Measurements from ENCODE around the gene AFG1L. TPM values are rescaled to one million over a fixed set of nuclear protein-coding genes. Genes with fewer than 3 reads are reported as not detected.
"Not testable (repeated sequence)": the region's sequence is repeated elsewhere in the genome, so short reads cannot be mapped to it uniquely, and the experiment has no call there.

The AFG1L gene
- polyA plus RNA-seq, 1 of the 3 experiments (the other 2 are of a cell fraction): 0.71 TPM

DNA sequence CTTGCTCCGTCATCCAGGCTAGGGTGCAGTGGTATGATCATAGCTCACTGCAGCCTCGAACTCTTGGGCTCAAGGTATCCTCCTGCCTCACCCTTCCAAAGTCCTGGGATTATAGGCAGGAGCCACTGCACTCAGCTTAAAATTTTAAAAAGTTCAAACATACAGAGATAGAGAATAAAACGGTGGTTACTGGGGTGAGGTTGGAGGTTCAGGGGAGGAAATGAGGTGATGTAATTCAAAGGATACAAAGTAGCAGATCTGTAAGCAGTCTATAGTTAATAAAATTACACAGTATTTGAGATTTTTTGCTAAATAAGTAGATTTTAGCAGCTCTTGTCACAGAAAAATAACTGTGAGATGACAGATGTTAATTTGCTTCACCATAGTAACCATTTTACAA is 7.5 kb upstream of the AFG1L start (continued):
- TF ChIP-seq RCOR1 (IDR thresholded peaks at IDR 0.05; ENCODE audit: low read length) (no peak), FOSL2 (IDR thresholded peaks at IDR 0.05; ENCODE audit: borderline replicate concordance, low read depth) (no peak)
- TF ChIP-seq, protein P1, sequence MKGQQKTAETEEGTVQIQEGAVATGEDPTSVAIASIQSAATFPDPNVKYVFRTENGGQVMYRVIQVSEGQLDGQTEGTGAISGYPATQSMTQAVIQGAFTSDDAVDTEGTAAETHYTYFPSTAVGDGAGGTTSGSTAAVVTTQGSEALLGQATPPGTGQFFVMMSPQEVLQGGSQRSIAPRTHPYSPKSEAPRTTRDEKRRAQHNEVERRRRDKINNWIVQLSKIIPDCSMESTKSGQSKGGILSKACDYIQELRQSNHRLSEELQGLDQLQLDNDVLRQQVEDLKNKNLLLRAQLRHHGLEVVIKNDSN (IDR thresholded peaks at IDR 0.05; ENCODE audit: borderline replicate concordance, low read depth): no peak
- TF ChIP-seq, protein P2, sequence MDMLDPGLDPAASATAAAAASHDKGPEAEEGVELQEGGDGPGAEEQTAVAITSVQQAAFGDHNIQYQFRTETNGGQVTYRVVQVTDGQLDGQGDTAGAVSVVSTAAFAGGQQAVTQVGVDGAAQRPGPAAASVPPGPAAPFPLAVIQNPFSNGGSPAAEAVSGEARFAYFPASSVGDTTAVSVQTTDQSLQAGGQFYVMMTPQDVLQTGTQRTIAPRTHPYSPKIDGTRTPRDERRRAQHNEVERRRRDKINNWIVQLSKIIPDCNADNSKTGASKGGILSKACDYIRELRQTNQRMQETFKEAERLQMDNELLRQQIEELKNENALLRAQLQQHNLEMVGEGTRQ (IDR thresholded peaks at IDR 0.05; ENCODE audit: borderline replicate concordance, low read depth, low read length): no peak

DNA sequence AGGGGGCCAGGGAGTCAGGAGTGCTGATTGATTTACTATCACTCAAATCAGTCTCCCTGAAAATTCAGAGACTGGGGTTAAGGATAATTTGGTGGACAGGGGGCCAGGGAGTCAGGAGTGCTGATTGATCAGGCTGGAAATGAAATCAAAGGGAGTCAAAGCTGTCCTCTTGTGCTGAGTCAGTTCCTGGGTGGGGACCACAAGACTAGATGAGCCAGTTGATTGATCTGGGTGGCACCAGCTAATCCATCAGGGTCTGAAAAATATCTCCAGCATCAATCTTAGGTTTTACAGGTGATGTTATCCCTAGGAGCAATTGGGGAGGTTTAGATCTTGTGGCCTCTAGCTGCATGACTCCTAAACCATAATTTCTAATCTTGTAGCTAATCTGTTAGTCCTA is 6.1 kb upstream of the AFG1L start:
- Histone ChIP-seq H3F3A (replicated peaks; ENCODE audit: insufficient read depth) (no peaks in the 10 kb centered on the region), H3K36me3 (replicated peaks in 1 of 2; ENCODE audit: control insufficient read depth in 1 of 2, insufficient read depth in 2 of 2, low read length in 1 of 2) (no peaks in the 10 kb centered on the region), H3K4me2 (no peak overlapping the region), H3K9ac (no peak overlapping the region), H3K9me3 (no peaks in the 10 kb centered on the region), H3K9me2 (no peaks in the 10 kb centered on the region), H3K79me2 (ENCODE audit: insufficient read depth) (no peaks in the 10 kb centered on the region), H3K4me3 (ENCODE audit: low read depth in 2 of 2, low read length in 1 of 2) (no peak overlapping the region), H3K27me3 (ENCODE audit: insufficient read depth) (no peaks in the 10 kb centered on the region), H2AFZ (ENCODE audit: low read depth) (no peak overlapping the region), H3K27ac (ENCODE audit: low read depth in 2 of 2, low read length in 1 of 2) (no peak overlapping the region), H4K20me1 (ENCODE audit: insufficient read depth) (no peaks in the 10 kb centered on the region), H3K4me1 (ENCODE audit: control insufficient read depth in 1 of 2, insufficient read depth in 2 of 2, low read depth in 1 of 2, low read length in 1 of 2) (no peaks in the 10 kb centered on the region)
- DNase-seq: no peak
- ChIA-PET CTCF (no interaction called here), POLR2A (no interaction called here)
- TF ChIP-seq TCF12 (IDR thresholded peaks at IDR 0.05): no peak

DNA sequence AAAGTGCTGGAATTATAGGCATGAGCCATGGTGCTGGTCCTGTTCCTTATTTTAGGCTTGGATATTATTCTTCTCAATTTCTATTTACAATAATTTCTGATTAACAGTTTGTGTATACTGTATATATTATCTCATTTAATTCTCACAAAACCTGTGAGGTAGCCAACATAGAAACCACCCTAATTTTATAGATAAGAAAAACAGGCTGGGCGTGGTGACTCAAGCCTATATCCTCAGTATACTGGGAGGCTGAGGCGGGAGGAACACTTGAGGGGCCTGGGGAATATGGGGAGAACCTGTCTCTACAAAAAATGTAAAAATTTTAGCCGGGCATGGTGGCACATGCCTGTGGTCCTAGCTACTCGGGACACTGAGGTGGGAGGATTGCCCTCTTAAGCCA is 3.8 kb upstream of the AFG1L start:
- Histone ChIP-seq H3K36me3 (replicated peaks in 1 of 2; ENCODE audit: control insufficient read depth in 1 of 2, insufficient read depth in 2 of 2, low read length in 1 of 2) (no peaks in the 10 kb centered on the region), H3K4me1 (ENCODE audit: control insufficient read depth in 1 of 2, insufficient read depth in 2 of 2, low read depth in 1 of 2, low read length in 1 of 2) (no peaks in the 10 kb centered on the region; a peak in 2 of 4 replicates), H3K79me2 (ENCODE audit: insufficient read depth) (no peaks in the 10 kb centered on the region), H3F3A (replicated peaks; ENCODE audit: insufficient read depth) (no peaks in the 10 kb centered on the region), H3K9me2 (no peaks in the 10 kb centered on the region), H3K27ac (ENCODE audit: low read depth in 2 of 2, low read length in 1 of 2) (no peak overlapping the region), H2AFZ (ENCODE audit: low read depth) (no peak overlapping the region), H3K9ac (no peak overlapping the region), H4K20me1 (ENCODE audit: insufficient read depth) (no peaks in the 10 kb centered on the region), H3K4me3 (ENCODE audit: low read depth in 2 of 2, low read length in 1 of 2) (no peak overlapping the region), H3K27me3 (ENCODE audit: insufficient read depth) (no peaks in the 10 kb centered on the region), H3K4me2 (no peak overlapping the region), H3K9me3 (no peaks in the 10 kb centered on the region)
- CTCF ChIA-PET: interaction anchor here (0.6 kb wide), 1 partner anchor 13 kb away, joined by 3 read pairs; no protein-coding TSS in a partner anchor
- TF ChIP-seq RXRA (IDR thresholded peaks at IDR 0.05; ENCODE audit: borderline replicate concordance, low read depth) (no peak), CHD2 (IDR thresholded peaks at IDR 0.05; ENCODE audit: low read length, partially characterized antibody) (no peak)
- TF ChIP-seq, protein P3, sequence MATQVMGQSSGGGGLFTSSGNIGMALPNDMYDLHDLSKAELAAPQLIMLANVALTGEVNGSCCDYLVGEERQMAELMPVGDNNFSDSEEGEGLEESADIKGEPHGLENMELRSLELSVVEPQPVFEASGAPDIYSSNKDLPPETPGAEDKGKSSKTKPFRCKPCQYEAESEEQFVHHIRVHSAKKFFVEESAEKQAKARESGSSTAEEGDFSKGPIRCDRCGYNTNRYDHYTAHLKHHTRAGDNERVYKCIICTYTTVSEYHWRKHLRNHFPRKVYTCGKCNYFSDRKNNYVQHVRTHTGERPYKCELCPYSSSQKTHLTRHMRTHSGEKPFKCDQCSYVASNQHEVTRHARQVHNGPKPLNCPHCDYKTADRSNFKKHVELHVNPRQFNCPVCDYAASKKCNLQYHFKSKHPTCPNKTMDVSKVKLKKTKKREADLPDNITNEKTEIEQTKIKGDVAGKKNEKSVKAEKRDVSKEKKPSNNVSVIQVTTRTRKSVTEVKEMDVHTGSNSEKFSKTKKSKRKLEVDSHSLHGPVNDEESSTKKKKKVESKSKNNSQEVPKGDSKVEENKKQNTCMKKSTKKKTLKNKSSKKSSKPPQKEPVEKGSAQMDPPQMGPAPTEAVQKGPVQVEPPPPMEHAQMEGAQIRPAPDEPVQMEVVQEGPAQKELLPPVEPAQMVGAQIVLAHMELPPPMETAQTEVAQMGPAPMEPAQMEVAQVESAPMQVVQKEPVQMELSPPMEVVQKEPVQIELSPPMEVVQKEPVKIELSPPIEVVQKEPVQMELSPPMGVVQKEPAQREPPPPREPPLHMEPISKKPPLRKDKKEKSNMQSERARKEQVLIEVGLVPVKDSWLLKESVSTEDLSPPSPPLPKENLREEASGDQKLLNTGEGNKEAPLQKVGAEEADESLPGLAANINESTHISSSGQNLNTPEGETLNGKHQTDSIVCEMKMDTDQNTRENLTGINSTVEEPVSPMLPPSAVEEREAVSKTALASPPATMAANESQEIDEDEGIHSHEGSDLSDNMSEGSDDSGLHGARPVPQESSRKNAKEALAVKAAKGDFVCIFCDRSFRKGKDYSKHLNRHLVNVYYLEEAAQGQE (IDR thresholded peaks at IDR 0.05; ENCODE audit: low read depth, low read length): no peak
- POLR2A ChIA-PET: no interaction called here
- 79% methylated on average over 4 of the region's 4 CpGs for WGBS (ENCODE audit: low lambda C conversion rate)
- DNase-seq: no peak

DNA sequence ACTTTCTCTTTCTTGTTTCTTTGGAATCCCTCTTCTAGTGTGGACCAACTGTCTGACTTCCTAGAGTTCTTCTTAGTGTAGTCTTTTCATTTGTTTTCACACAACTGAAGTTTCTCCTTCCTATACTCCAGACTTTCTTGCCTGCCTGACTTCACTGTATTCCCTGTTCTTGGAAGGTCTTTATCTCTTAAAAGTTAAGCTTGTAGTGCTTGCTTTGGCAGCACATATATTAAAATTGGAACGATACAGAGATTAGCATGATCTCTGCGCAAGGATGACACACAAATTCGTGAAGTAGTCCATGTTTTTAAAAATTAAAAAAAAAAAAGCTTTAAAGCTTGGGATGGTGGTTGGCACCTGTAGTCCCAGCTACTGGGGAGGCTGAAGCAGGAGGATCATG is 2.3 kb upstream of the AFG1L start:
- DNase-seq; CTCF ChIA-PET; H3K4me1 ChIP-seq (ENCODE audit: control insufficient read depth in 1 of 2, insufficient read depth in 2 of 2, low read depth in 1 of 2, low read length in 1 of 2); H3K4me2 ChIP-seq; H3K9me2 ChIP-seq; H3K4me3 ChIP-seq (ENCODE audit: low read depth in 2 of 2, low read length in 1 of 2); H3K27ac ChIP-seq (ENCODE audit: low read depth in 2 of 2, low read length in 1 of 2); H3K79me2 ChIP-seq (ENCODE audit: insufficient read depth); POLR2A ChIA-PET; H3K9me3 ChIP-seq; H3F3A ChIP-seq (replicated peaks; ENCODE audit: insufficient read depth); H3K9ac ChIP-seq; H4K20me1 ChIP-seq (ENCODE audit: insufficient read depth); H3K36me3 ChIP-seq (replicated peaks in 1 of 2; ENCODE audit: control insufficient read depth in 1 of 2, insufficient read depth in 2 of 2, low read length in 1 of 2); H3K27me3 ChIP-seq (ENCODE audit: insufficient read depth); H2AFZ ChIP-seq (ENCODE audit: low read depth): not testable (repeated sequence)
- WGBS (ENCODE audit: low lambda C conversion rate): 92% methylated on average over 3 of the region's 3 CpGs

All from SK-N-SH (cell line).